Neuronal stem cell (in vitro differentiated cells): Measurements from ENCODE around the gene CDK5RAP1.
A peak's percentile ranks its signal among the peaks of the same experiment; 100 is the strongest.
"Not testable (repeated sequence)": the region's sequence is repeated elsewhere in the genome, so short reads cannot be mapped to it uniquely, and the experiment has no call there.

ENCODE experiments used
- DNase-seq: peaks from one replicate; pipeline ENCODE4 v3.0.0-alpha.2; 2013; ENCODE audit warnings: low spot score
- H2AFZ ChIP-seq: one replicate; pipeline ENCODE4 v1.6.1; 2013; ENCODE audit warnings: mild to moderate bottlenecking, low read length, inconsistent platforms
- H2AK5ac ChIP-seq: 2 replicates; pipeline ENCODE4 v1.6.1; 2013; ENCODE audit warnings: low read depth, mild to moderate bottlenecking, inconsistent platforms, low read length, moderate library complexity, mixed read lengths
- H2BK120ac ChIP-seq: 2 replicates; pipeline ENCODE4 v1.6.1; 2013; ENCODE audit warnings: low read depth, mild to moderate bottlenecking, inconsistent platforms, low read length, moderate library complexity, mixed read lengths
- H2BK12ac ChIP-seq: one replicate; pipeline ENCODE4 v1.6.1; 2013; ENCODE audit warnings: low read length, inconsistent platforms
- H2BK15ac ChIP-seq: 2 replicates; pipeline ENCODE4 v1.6.1; 2013; ENCODE audit warnings: mild to moderate bottlenecking, low read length, inconsistent platforms, mixed read lengths
- H2BK5ac ChIP-seq: one replicate; pipeline ENCODE4 v1.6.1; 2013; ENCODE audit warnings: inconsistent platforms, mild to moderate bottlenecking, low read length, moderate library complexity
- H3K14ac ChIP-seq: one replicate; pipeline ENCODE4 v1.6.1; 2013; ENCODE audit warnings: low read length, inconsistent platforms
- H3K18ac ChIP-seq: 2 replicates; pipeline ENCODE4 v1.6.1; 2013; ENCODE audit warnings: low read length, inconsistent platforms
- H3K23ac ChIP-seq: 2 replicates; pipeline ENCODE4 v1.6.1; 2013; ENCODE audit warnings: low read depth, mild to moderate bottlenecking, mixed read lengths, low read length, inconsistent platforms; ENCODE audit not compliant: poor library complexity
- H3K27ac ChIP-seq: replicated peaks from 3 replicates; pipeline ENCODE4 v1.5.1; 2013; ENCODE audit warnings: low read length, inconsistent platforms
- H3K27me3 ChIP-seq, 3 experiments: 2 replicates each; pipeline ENCODE4 v1.6.1; 2013; ENCODE audit warnings: low read length in 3 of 3, mild to moderate bottlenecking in 2 of 3, inconsistent platforms in 1 of 3, low read depth in 1 of 3, mixed read lengths in 1 of 3, moderate library complexity in 1 of 3; ENCODE audit not compliant: control insufficient read depth in 3 of 3, insufficient read depth in 3 of 3
- H3K36me3 ChIP-seq, 2 donors: replicated peaks in 1 of 2; 2 replicates each; pipeline ENCODE4 v1.6.1; 2013; ENCODE audit warnings: low read length in 2 of 2; ENCODE audit not compliant: control insufficient read depth in 2 of 2, insufficient read depth in 2 of 2
- H3K4ac ChIP-seq: 2 replicates; pipeline ENCODE4 v1.6.1; 2013; ENCODE audit warnings: inconsistent platforms, mild to moderate bottlenecking, low read length, moderate library complexity
- H3K4me1 ChIP-seq, 2 donors: 1 replicate in 1 of 2; 2 replicates in 1 of 2; pipeline ENCODE4 v1.6.1; 2013; ENCODE audit warnings: low read length in 2 of 2, low read depth in 1 of 2; ENCODE audit not compliant: control insufficient read depth in 2 of 2, insufficient read depth in 1 of 2
- H3K4me2 ChIP-seq: one replicate; pipeline ENCODE4 v1.6.1; 2013; ENCODE audit warnings: mild to moderate bottlenecking, low read length, inconsistent platforms; ENCODE audit not compliant: insufficient read depth, poor library complexity, severe bottlenecking
- H3K4me3 ChIP-seq, 2 donors: 2 replicates each; pipeline ENCODE4 v1.5.1; 2013; ENCODE audit warnings: low read length in 2 of 2, mild to moderate bottlenecking in 2 of 2, inconsistent platforms in 1 of 2, moderate library complexity in 1 of 2
- H3K79me1 ChIP-seq: one replicate; pipeline ENCODE4 v1.6.1; 2013; ENCODE audit warnings: low read depth, mild to moderate bottlenecking, inconsistent platforms, low read length, moderate library complexity
- H3K9ac ChIP-seq: one replicate; pipeline ENCODE4 v1.6.1; 2013; ENCODE audit warnings: mild to moderate bottlenecking, low read depth, low read length, inconsistent platforms; ENCODE audit not compliant: poor library complexity
- H3K9me3 ChIP-seq, 2 donors: replicated peaks in 1 of 2; 2 replicates each; pipeline versions ENCODE3 to v1.6.1; 2013; ENCODE audit warnings: low read length in 2 of 2, mild to moderate bottlenecking in 2 of 2, inconsistent platforms in 1 of 2, low read depth in 1 of 2, mixed read lengths in 1 of 2, moderate library complexity in 1 of 2; ENCODE audit not compliant: control insufficient read depth in 2 of 2, insufficient read depth in 1 of 2
- H4K8ac ChIP-seq: one replicate; pipeline ENCODE4 v1.6.1; 2013; ENCODE audit warnings: low read depth, mild to moderate bottlenecking, inconsistent platforms, low read length, moderate library complexity
- H4K91ac ChIP-seq: one replicate; pipeline ENCODE4 v1.6.1; 2013; ENCODE audit warnings: low read length, low read depth, mild to moderate bottlenecking, inconsistent platforms; ENCODE audit not compliant: poor library complexity
- WGBS, 2 donors: extraction: QIAGEN DNeasy Blood & Tissue Kit; methylation state at CpG; one replicate each; pipeline ENCODE4 v1.1.7; 2013; ENCODE audit warnings: missing lambda C conversion rate in 2 of 2, mixed read lengths in 1 of 2; ENCODE audit not compliant: insufficient read length in 2 of 2, insufficient replicate concordance in 1 of 2; ENCODE audit errors: extremely low coverage in 2 of 2; 5-methylcytosine and 5-hydroxymethylcytosine counted together

Gene CDK5RAP1

DNA sequence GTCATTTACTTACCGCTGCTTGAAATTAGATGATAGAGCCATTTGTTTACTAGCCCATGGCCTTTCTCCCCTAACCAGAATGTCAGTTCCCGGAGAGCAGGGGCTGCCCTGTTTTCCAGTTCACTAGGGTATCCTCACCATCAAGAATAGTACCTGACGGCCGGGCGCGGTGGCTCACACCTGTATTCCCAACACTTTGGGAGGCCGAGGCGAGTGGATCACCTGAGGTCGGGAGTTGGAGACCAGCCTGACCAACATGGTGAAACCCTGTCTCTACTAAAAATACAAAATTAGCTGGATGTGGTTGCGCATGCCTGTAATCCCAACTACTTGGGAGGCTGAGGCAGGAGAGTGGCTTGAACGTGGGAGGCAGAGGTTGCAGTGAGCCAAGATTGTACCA, 22.6 kb upstream of the CDK5RAP1 start:
- not testable (repeated sequence) for H3K14ac ChIP-seq, H3K4me1 ChIP-seq, H3K9me3 ChIP-seq, H2BK5ac ChIP-seq, H4K8ac ChIP-seq, H3K27ac ChIP-seq, H3K36me3 ChIP-seq, H3K27me3 ChIP-seq, H2BK12ac ChIP-seq, H4K91ac ChIP-seq, H3K4me3 ChIP-seq, H3K4ac ChIP-seq, H2AFZ ChIP-seq, H2BK15ac ChIP-seq, H3K4me2 ChIP-seq, H2AK5ac ChIP-seq, H3K9ac ChIP-seq, DNase-seq, H2BK120ac ChIP-seq, H3K79me1 ChIP-seq, H3K23ac ChIP-seq, H3K18ac ChIP-seq
- WGBS, 2 donors = no CpG with 5 or more reads among the region's 11 CpGs

DNA sequence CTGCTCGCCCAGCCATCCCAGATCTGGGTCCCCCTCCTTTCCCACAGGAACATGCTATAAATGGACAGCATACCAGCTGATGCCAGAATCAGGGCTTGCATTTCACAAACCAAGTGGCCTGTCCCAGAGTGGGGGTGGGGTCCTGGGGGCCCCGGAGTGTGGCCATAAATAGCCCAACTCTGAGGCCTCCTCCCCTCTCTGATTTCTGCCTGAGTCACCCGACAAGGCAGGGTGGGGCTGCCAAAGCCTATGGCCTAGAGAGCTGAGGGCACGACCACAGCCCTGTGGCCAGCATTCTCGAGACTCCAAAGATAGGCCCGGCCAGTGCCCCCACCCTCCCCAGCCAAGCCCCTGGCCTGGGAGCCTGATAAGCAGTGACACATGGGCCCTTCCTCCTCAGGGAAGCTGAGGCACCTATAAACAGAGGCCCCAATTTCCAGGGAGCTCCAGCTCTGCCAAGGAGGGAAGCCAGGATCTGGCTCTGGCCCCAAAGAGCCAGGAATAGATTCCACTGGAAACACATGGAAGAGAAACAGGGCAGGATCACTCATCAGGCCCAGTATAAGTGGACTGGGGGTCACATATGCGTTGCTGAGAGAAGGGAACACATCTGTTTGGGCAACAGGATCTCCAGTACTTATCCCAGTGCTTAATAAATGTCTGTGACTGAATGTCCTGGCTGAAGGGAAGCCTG, 22.0 kb upstream of the CDK5RAP1 start:
- no peaks in the 10 kb centered on the region for H3K36me3 ChIP-seq
- no peak overlapping the region for H2BK12ac ChIP-seq
- no peak overlapping the region for H2AK5ac ChIP-seq
- no peaks in the 10 kb centered on the region for H3K79me1 ChIP-seq
- no peak overlapping the region for H3K4me3 ChIP-seq
- WGBS, 2 donors = no CpG with 5 or more reads among the region's 7 CpGs
- H4K91ac ChIP-seq = no peak overlapping the region
- H2AFZ ChIP-seq = no peak overlapping the region
- H3K27me3 ChIP-seq = no peaks in the 10 kb centered on the region
- H3K27ac ChIP-seq = no peak overlapping the region
- no peak overlapping the region for H2BK5ac ChIP-seq
- H4K8ac ChIP-seq = no peak overlapping the region
- H3K9ac ChIP-seq = no peak overlapping the region
- no peak overlapping the region for H2BK120ac ChIP-seq
- H3K23ac ChIP-seq = no peak overlapping the region
- DNase-seq = no peak
- no peaks in the 10 kb centered on the region for H3K9me3 ChIP-seq
- no peak overlapping the region for H2BK15ac ChIP-seq
- no peak overlapping the region for H3K4ac ChIP-seq
- H3K18ac ChIP-seq = no peak overlapping the region
- H3K14ac ChIP-seq = no peak overlapping the region
- no peak overlapping the region for H3K4me2 ChIP-seq
- no peaks in the 10 kb centered on the region for H3K4me1 ChIP-seq

DNA sequence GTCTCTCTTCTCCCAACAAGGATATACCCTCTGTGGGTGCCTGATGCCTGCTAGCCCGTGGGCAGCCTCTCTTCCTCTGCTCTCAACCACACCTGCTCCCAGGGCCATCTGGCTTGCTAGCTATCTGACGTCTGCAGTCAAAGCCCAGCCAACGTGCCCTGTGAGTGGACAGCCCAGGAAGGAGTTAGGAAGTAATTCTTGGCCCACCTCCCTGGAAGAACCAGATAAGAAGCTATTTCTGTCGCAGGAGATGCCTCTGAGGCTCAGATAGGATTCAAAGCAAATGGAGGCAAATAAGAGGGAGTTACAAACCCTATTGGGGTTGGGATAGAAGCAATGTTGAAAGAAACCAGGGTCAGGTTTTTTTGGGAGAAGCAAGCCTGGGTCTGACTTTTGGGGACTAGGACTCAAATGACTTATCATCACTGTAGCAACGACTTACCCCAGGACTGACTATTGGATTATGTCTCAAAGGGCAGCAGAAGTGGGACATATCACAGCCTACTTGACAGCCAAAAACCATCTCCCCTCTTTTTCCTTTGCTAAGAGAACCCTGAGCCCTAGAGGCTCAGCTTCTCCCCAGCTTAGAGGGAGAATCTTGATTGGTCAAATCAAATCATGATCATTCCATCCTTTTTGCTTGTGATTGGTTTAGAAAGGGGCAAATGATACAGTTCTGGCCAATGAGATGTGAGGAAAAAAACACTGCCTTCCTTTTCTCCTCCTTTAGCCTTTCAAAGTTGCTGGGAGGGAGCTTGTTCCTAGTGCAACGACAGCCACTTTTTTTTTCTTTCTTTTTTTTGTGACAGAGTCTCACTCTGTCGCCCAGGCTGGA, 18.0 kb upstream of the CDK5RAP1 start:
- H2BK15ac ChIP-seq = no peak overlapping the region
- H3K36me3 ChIP-seq = peaks cover 0 to 2% of the 10 kb centered on the region in 2 donors
- H3K9ac ChIP-seq = no peak overlapping the region
- no peaks in the 10 kb centered on the region for H3K27me3 ChIP-seq
- no peak overlapping the region for H3K4me3 ChIP-seq
- no peak overlapping the region for H4K91ac ChIP-seq
- no peak overlapping the region for H2BK12ac ChIP-seq
- no peak overlapping the region for H2BK120ac ChIP-seq
- WGBS, 2 donors = no CpG with 5 or more reads among the region's 7 CpGs
- H2BK5ac ChIP-seq = no peak overlapping the region
- H3K4me2 ChIP-seq = no peak overlapping the region
- H3K18ac ChIP-seq = no peak overlapping the region
- no peak overlapping the region for H3K4ac ChIP-seq
- H3K4me1 ChIP-seq = peaks cover 0 to 2% of the 10 kb centered on the region in 2 donors
- H4K8ac ChIP-seq = peak overlapping the region; percentile 86
- no peak overlapping the region for H2AFZ ChIP-seq
- no peak overlapping the region for H3K23ac ChIP-seq
- H3K79me1 ChIP-seq = no peaks in the 10 kb centered on the region
- no peak overlapping the region for H3K27ac ChIP-seq
- H2AK5ac ChIP-seq = no peak overlapping the region
- no peak for DNase-seq
- no peak overlapping the region for H3K14ac ChIP-seq
- H3K9me3 ChIP-seq = no peaks in the 10 kb centered on the region

- H3K18ac ChIP-seq = no peak overlapping the region
- H4K91ac ChIP-seq = no peak overlapping the region
- H4K8ac ChIP-seq = no peak overlapping the region
- H3K4me1 ChIP-seq = peaks cover 0 to 2% of the 10 kb centered on the region in 2 donors
- no peak overlapping the region for H2BK15ac ChIP-seq
- no peaks in the 10 kb centered on the region for H3K9me3 ChIP-seq
- no peak overlapping the region for H3K14ac ChIP-seq
- H3K36me3 ChIP-seq = peaks cover 0 to 2% of the 10 kb centered on the region in 2 donors
- no peak overlapping the region for H2BK120ac ChIP-seq
- H2BK5ac ChIP-seq = no peak overlapping the region
- no peaks in the 10 kb centered on the region for H3K27me3 ChIP-seq
- H3K4me3 ChIP-seq = no peak overlapping the region
- no peak overlapping the region for H2AFZ ChIP-seq
- no peak overlapping the region for H3K9ac ChIP-seq
- H3K23ac ChIP-seq = no peak overlapping the region
- no peak overlapping the region for H3K27ac ChIP-seq
- H2AK5ac ChIP-seq = no peak overlapping the region
- no peak overlapping the region for H3K4ac ChIP-seq
- no CpG with 5 or more reads among the region's 3 CpGs for WGBS, 2 donors
- no peaks in the 10 kb centered on the region for H3K79me1 ChIP-seq
- no peak for DNase-seq
- no peak overlapping the region for H2BK12ac ChIP-seq
- H3K4me2 ChIP-seq = no peak overlapping the region
Measured at GRCh38 chr20:33418033-33418432, 16.7 kb upstream of the CDK5RAP1 start.
